HepG2 (cell line): ENCODE measurements around the gene PCDH12. TPM values are rescaled to one million over a fixed set of nuclear protein-coding genes. Genes with fewer than 3 reads are reported as not detected.

ENCODE experiments used
- ATAC-seq: fragments of 200-7000 bp; cut with Tn5 transposase; 3 replicates; pipeline ENCODE4 v1.9.1; 2020; ENCODE audit warnings: mild to moderate bottlenecking, moderate library complexity
- BruUV-seq: library from RNA; stranded (reverse); fragments of 400-500 nt; replicated peaks from 2 replicates; lab custom pipeline; 2021; lab: Mats Ljungman, UMichigan
- CTCF ChIA-PET: fragments of 300-600 bp; formaldehyde crosslinking; extraction: SDS; loops from one replicate; lab custom pipeline; 2021; ENCODE audit warnings: low total read pairs, inconsistent platforms, low intra/inter-chr PET ratio; lab: Yijun Ruan, JAX
- POLR2A ChIA-PET: fragments of 350-600 bp; sonication (Branson Sonifier 250); formaldehyde crosslinking; loops from one replicate; lab custom pipeline; 2020; ENCODE audit warnings: antibody characterized with exemption, inconsistent platforms; lab: Yijun Ruan, JAX
- DNase-seq: peaks from one replicate; pipeline ENCODE4 v3.0.0-alpha.2; 2015; ENCODE audit warnings: low spot score
- FAIRE-seq: peaks from 3 replicates; lab custom pipeline; 2011; peaks lifted over from hg19 to GRCh38; lab: Jason Lieb, UNC
- H2AFZ ChIP-seq: one replicate; pipeline ENCODE4 v1.6.1; 2011; ENCODE audit warnings: low read length, inconsistent platforms
- H3K27ac ChIP-seq: fragments of 300-600 bp; 3 replicates; pipeline ENCODE4 v1.8.0; 2011; ENCODE audit warnings: mixed run types, mild to moderate bottlenecking, mixed read lengths, low read length, inconsistent platforms; ENCODE audit not compliant: insufficient read depth; ENCODE audit errors: extremely low read length
- H3K27me3 ChIP-seq, 2 experiments: fragments of 200-600 bp in 1 of 2; 2 replicates in 1 of 2; 3 replicates in 1 of 2; pipeline versions ENCODE4 v1.6.0 to v1.8.0; 2011; ENCODE audit warnings: low read length in 2 of 2, mild to moderate bottlenecking in 2 of 2, moderate library complexity in 2 of 2, inconsistent platforms in 1 of 2; ENCODE audit not compliant: insufficient read depth in 2 of 2, control insufficient read depth in 1 of 2
- H3K36me3 ChIP-seq, 2 experiments: fragments of 200-600 bp in 1 of 2; replicated peaks in 1 of 2; 2 replicates in 1 of 2; 3 replicates in 1 of 2; pipeline versions ENCODE4 v1.5.1 to v1.8.0; 2011; ENCODE audit warnings: low read length in 2 of 2, inconsistent platforms in 1 of 2; ENCODE audit not compliant: insufficient read depth in 2 of 2, control insufficient read depth in 1 of 2
- H3K4me1 ChIP-seq: 2 replicates; pipeline ENCODE4 v1.5.1; 2012; ENCODE audit warnings: low read length, inconsistent platforms; ENCODE audit not compliant: insufficient read depth
- H3K4me2 ChIP-seq: 2 replicates; pipeline ENCODE4 v1.6.0; 2011; ENCODE audit warnings: low read depth, low read length, inconsistent platforms
- H3K4me3 ChIP-seq, 3 experiments: fragments of 200-600 bp in 1 of 3; sonication (generic), shearing (Covaris generic) in 1 of 3; replicated peaks in 1 of 3; 2 replicates each; pipeline ENCODE4 v1.5.1; 2011 to 2016; ENCODE audit warnings: low read length in 3 of 3, inconsistent platforms in 2 of 3, low read depth in 2 of 3, mild to moderate bottlenecking in 2 of 3, control low read depth in 1 of 3, mixed read lengths in 1 of 3; ENCODE audit not compliant: insufficient read depth in 1 of 3
- H3K79me2 ChIP-seq: one replicate; pipeline ENCODE4 v1.6.1; 2011; ENCODE audit warnings: low read length, inconsistent platforms; ENCODE audit not compliant: insufficient read depth
- H3K9ac ChIP-seq: 2 replicates; pipeline ENCODE4 v1.6.0; 2011; ENCODE audit warnings: mild to moderate bottlenecking, low read depth, low read length, inconsistent platforms; ENCODE audit not compliant: insufficient read depth
- H3K9me3 ChIP-seq: 2 replicates; pipeline ENCODE4 v1.5.1; 2012; ENCODE audit warnings: mild to moderate bottlenecking, low read length
- H4K20me1 ChIP-seq: 2 replicates; pipeline ENCODE4 v1.6.0; 2011; ENCODE audit warnings: inconsistent platforms, mild to moderate bottlenecking, low read length, moderate library complexity; ENCODE audit not compliant: insufficient read depth
- ISX ChIP-seq: sonication (generic); formaldehyde crosslinking; conservative IDR thresholded peaks from 2 replicates; pipeline ENCODE4 v1.5.0; 2020; ENCODE audit warnings: missing genetic modification reagents
- KMT2A ChIP-seq: sonication (generic); formaldehyde crosslinking; IDR thresholded peaks from 2 replicates; pipeline ENCODE4 v1.4.0; 2020; ENCODE audit warnings: missing genetic modification reagents
- MAFF ChIP-seq: IDR thresholded peaks from 2 replicates; pipeline ENCODE4 v1.6.1; 2011; ENCODE audit warnings: low read depth, low read length, improper control_type of control experiment
- NFE2L1 ChIP-seq: sonication (generic); formaldehyde crosslinking; IDR thresholded peaks from 2 replicates; pipeline ENCODE4 v1.4.0; 2020; ENCODE audit warnings: missing genetic modification reagents, mild to moderate bottlenecking, borderline replicate concordance
- PRDM15 ChIP-seq: sonication (generic); formaldehyde crosslinking; IDR thresholded peaks from 2 replicates; pipeline ENCODE4 v1.4.0; 2020; ENCODE audit warnings: missing genetic modification reagents
- U2AF1 ChIP-seq: fragments of 200-400 bp; formaldehyde crosslinking; optimal IDR thresholded peaks from 2 replicates; pipeline ENCODE3; 2017; ENCODE audit warnings: mild to moderate bottlenecking, low read depth, low read length
- WIZ ChIP-seq: sonication (generic); formaldehyde crosslinking; IDR thresholded peaks from 2 replicates; pipeline ENCODE4 v1.5.1; 2020; ENCODE audit warnings: mild to moderate bottlenecking, missing genetic modification reagents
- ZFP41 ChIP-seq: sonication (generic); formaldehyde crosslinking; IDR thresholded peaks from 2 replicates; pipeline ENCODE4 v1.4.0; 2020; ENCODE audit warnings: mild to moderate bottlenecking, missing genetic modification reagents, borderline replicate concordance
- ZNF263 ChIP-seq: sonication (generic); formaldehyde crosslinking; IDR thresholded peaks from 2 replicates; pipeline ENCODE4 v1.4.0; 2020; ENCODE audit warnings: missing genetic modification reagents
- ZNF619 ChIP-seq: sonication (generic); formaldehyde crosslinking; IDR thresholded peaks from 2 replicates; pipeline ENCODE4 v1.4.0; 2020; ENCODE audit warnings: mild to moderate bottlenecking, missing genetic modification reagents
- ZNF629 ChIP-seq: sonication (generic); formaldehyde crosslinking; conservative IDR thresholded peaks from 2 replicates; pipeline ENCODE4 v1.5.0; 2020; ENCODE audit warnings: missing genetic modification reagents
- ZNF761 ChIP-seq: sonication (generic); formaldehyde crosslinking; conservative IDR thresholded peaks from 2 replicates; pipeline ENCODE4 v1.4.0; 2020; ENCODE audit warnings: mild to moderate bottlenecking, missing genetic modification reagents
- ZZZ3 ChIP-seq: sonication (generic); formaldehyde crosslinking; IDR thresholded peaks from 2 replicates; pipeline ENCODE4 v1.4.0; 2020; ENCODE audit warnings: missing genetic modification reagents, mild to moderate bottlenecking, borderline replicate concordance
- WGBS: methylation state at CpG from one replicate; pipeline ENCODE4 v1.1.6; 2017; ENCODE audit warnings: low lambda C conversion rate; 5-methylcytosine and 5-hydroxymethylcytosine counted together
- in situ Hi-C: cut with HindIII; loops from 2 replicates; pipeline ENCODE4 v1.10.0; 2017; ENCODE audit warnings: low pct_unique_long_range_greater_than_20kb; ENCODE audit not compliant: extremely low pct_ligation_motif_present
- intact Hi-C: fragments of 100-400 bp; cut with micrococcal nuclease; formaldehyde crosslinking; loops from one replicate; pipeline ENCODE4 v1.10.0; 2022; ENCODE audit not compliant: unreplicated experiment
- polyA plus RNA-seq, 8 experiments: library from polyadenylated mRNA; depleted of rRNA in 3 of 8; stranded (reverse) in 7 of 8; unstranded in 1 of 8; fragments of >200 nt; fragmentation: Illumina TruSeq in 4 of 8; extraction: Trizol in 4 of 8; gene quantifications; 2 replicates each; pipeline versions ENCODE4 v1.2.1 to v1.2.3, GENCODE V29; 2011 to 2016; ENCODE audit warnings: low read depth in 4 of 8, missing spikeins in 1 of 8, mixed read lengths in 1 of 8; ENCODE audit not compliant: insufficient read depth in 1 of 8
- total RNA-seq, 5 experiments: library from RNA; depleted of rRNA; stranded (reverse); fragments of >200 nt; fragmentation: Illumina TruSeq; extraction: Trizol; gene quantifications; 2 replicates each; pipeline ENCODE4 v1.2.3, GENCODE V29; 2016; ENCODE audit warnings: low read depth in 1 of 5
- TF ChIP-seq, protein P1 (sequence below): sonication (generic); formaldehyde crosslinking; IDR thresholded peaks from 2 replicates; pipeline ENCODE4 v1.5.0; 2020; ENCODE audit warnings: mild to moderate bottlenecking, missing genetic modification reagents, borderline replicate concordance
- TF ChIP-seq, protein P2 (sequence below): IDR thresholded peaks from 2 replicates; pipeline ENCODE4 v1.6.1; 2016; ENCODE audit warnings: control low read depth
- TF ChIP-seq, protein P3 (sequence below): sonication (generic); formaldehyde crosslinking; IDR thresholded peaks from 2 replicates; pipeline ENCODE4 v1.4.0; 2020; ENCODE audit warnings: missing genetic modification reagents, mild to moderate bottlenecking, borderline replicate concordance

The PCDH12 gene
- total and polyA plus RNA-seq, 2 of the 13 experiments (the other 11 are each of a cell fraction or from before 2014, with no cell fraction given) = not detected

- ChIA-PET CTCF (no interaction called here), POLR2A (no interaction called here)
- WGBS = 3% methylated on average over 2 of the region's 2 CpGs
- no peak overlapping the region for H2AFZ ChIP-seq
- BruUV-seq = no TSS peak
- no peak overlapping the region for H3K4me2 ChIP-seq
- H3K27ac ChIP-seq = no peak overlapping the region
- in situ Hi-C loops = no loop called here
- ATAC-seq (no peak), DNase-seq (no peak), FAIRE-seq (no peak)
- no peaks in the 10 kb centered on the region for H3K36me3 ChIP-seq
- H3K79me2 ChIP-seq = no peaks in the 10 kb centered on the region
- no peaks in the 10 kb centered on the region for H4K20me1 ChIP-seq
- TF ChIP-seq MAFF (no peak), ZNF619 (CRISPR knock-in tag) (no peak), ZFP41 (CRISPR knock-in tag) (no peak), U2AF1 (no peak), PRDM15 (CRISPR knock-in tag) (no peak), ZNF761 (CRISPR knock-in tag) (no peak), ZNF629 (no peak), ZNF263 (no peak), NFE2L1 (no peak), KMT2A (CRISPR knock-in tag) (no peak), ISX (no peak), WIZ (CRISPR knock-in tag) (no peak), ZZZ3 (CRISPR knock-in tag) (no peak)
- TF ChIP-seq, protein P1, sequence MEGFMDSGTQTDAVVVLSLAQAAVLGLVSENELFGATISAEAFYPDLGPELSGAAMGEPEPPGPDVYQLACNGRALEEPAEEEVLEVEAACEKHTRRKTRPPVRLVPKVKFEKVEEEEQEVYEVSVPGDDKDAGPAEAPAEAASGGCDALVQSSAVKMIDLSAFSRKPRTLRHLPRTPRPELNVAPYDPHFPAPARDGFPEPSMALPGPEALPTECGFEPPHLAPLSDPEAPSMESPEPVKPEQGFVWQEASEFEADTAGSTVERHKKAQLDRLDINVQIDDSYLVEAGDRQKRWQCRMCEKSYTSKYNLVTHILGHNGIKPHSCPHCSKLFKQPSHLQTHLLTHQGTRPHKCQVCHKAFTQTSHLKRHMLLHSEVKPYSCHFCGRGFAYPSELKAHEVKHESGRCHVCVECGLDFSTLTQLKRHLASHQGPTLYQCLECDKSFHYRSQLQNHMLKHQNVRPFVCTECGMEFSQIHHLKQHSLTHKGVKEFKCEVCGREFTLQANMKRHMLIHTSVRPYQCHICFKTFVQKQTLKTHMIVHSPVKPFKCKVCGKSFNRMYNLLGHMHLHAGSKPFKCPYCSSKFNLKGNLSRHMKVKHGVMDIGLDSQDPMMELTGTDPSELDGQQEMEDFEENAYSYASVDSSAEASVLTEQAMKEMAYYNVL = no peak
- TF ChIP-seq, protein P2, sequence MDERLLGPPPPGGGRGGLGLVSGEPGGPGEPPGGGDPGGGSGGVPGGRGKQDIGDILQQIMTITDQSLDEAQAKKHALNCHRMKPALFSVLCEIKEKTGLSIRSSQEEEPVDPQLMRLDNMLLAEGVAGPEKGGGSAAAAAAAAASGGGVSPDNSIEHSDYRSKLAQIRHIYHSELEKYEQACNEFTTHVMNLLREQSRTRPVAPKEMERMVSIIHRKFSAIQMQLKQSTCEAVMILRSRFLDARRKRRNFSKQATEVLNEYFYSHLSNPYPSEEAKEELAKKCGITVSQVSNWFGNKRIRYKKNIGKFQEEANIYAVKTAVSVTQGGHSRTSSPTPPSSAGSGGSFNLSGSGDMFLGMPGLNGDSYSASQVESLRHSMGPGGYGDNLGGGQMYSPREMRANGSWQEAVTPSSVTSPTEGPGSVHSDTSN = no peak
- TF ChIP-seq, protein P3, sequence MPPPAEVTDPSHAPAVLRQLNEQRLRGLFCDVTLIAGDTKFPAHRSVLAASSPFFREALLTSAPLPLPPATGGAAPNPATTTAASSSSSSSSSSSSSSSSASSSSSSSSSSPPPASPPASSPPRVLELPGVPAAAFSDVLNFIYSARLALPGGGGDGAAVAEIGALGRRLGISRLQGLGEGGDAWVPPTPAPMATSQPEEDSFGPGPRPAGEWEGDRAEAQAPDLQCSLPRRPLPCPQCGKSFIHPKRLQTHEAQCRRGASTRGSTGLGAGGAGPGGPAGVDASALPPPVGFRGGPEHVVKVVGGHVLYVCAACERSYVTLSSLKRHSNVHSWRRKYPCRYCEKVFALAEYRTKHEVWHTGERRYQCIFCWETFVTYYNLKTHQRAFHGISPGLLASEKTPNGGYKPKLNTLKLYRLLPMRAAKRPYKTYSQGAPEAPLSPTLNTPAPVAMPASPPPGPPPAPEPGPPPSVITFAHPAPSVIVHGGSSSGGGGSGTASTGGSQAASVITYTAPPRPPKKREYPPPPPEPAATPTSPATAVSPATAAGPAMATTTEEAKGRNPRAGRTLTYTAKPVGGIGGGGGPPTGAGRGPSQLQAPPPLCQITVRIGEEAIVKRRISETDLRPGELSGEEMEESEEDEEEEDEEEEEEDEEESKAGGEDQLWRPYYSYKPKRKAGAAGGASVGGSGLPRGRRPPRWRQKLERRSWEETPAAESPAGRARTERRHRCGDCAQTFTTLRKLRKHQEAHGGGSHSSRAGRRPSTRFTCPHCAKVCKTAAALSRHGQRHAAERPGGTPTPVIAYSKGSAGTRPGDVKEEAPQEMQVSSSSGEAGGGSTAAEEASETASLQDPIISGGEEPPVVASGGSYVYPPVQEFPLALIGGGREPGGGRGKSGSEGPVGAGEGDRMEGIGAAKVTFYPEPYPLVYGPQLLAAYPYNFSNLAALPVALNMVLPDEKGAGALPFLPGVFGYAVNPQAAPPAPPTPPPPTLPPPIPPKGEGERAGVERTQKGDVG (CRISPR knock-in tag) = no peak
- no peak overlapping the region for H3K9ac ChIP-seq
- peaks cover 0 to 12% of the 10 kb centered on the region in 2 experiments; a peak in 2 of 5 replicates for H3K27me3 ChIP-seq
- H3K9me3 ChIP-seq = no peaks in the 10 kb centered on the region
- no peak overlapping the region for H3K4me3 ChIP-seq
- intact Hi-C loops = no loop called here
- peaks cover 6% of the 10 kb centered on the region; the same call in 1 of the 2 replicates for H3K4me1 ChIP-seq
These were observed 49.2 kb downstream of the PCDH12 start for GRCh38 chr5:141908796-141909195.
